Adrenal gland (tissue), 5 donors: Measurements from ENCODE around the gene SQOR.

Experiments used
- CTCF ChIP-seq, 6 experiments: fragments of 450-650 bp in 4 of 6; fragments of 200-600 bp in 2 of 6; sonication (generic) in 1 of 6; IDR thresholded peaks; 1 replicate in 5 of 6; 2 replicates in 1 of 6; pipeline versions ENCODE4 v1.5.1 to v1.8.0; 2016 to 2021; ENCODE audit warnings: antibody characterized with exemption in 6 of 6, mild to moderate bottlenecking in 2 of 6, moderate library complexity in 1 of 6
- POLR2A ChIP-seq, 2 donors: fragments of 450-650 bp; IDR thresholded peaks; one replicate each; pipeline ENCODE4 v1.6.1; 2017; ENCODE audit warnings: antibody characterized with exemption in 2 of 2, mild to moderate bottlenecking in 2 of 2, moderate library complexity in 1 of 2
- donor health status: DM: no; HTN: no; CAD: no.

- TF ChIP-seq CTCF (IDR thresholded peaks at IDR 0.05) = no peak
- TF ChIP-seq POLR2A (IDR thresholded peaks at IDR 0.05) = no peak
Measured at GRCh38 chr15:45690581-45691260, 55.9 kb downstream of the SQOR start.
